GM19099 (cell line): ENCODE data around the gene AHNAK2.

Experiments used
- POLR2A ChIP-seq: IDR thresholded peaks from 3 replicates; pipeline ENCODE4 v1.6.1; 2011; ENCODE audit warnings: low read depth; ENCODE audit not compliant: insufficient read length; ENCODE audit errors: extremely low read depth

The AHNAK2 gene

GRCh38 chr14:104892531-104893434 lies 85.4 kb downstream of the AHNAK2 start:
- no peak for TF ChIP-seq POLR2A

GRCh38 chr14:104891664-104892530 lies 86.3 kb downstream of the AHNAK2 start:
- no peak for TF ChIP-seq POLR2A

GRCh38 chr14:104891121-104891551 lies 87.0 kb downstream of the AHNAK2 start:
- no peak for TF ChIP-seq POLR2A

GRCh38 chr14:104889375-104889757 lies 88.8 kb downstream of the AHNAK2 start:
- no peak for TF ChIP-seq POLR2A

- TF ChIP-seq POLR2A, result no peak
Observed at GRCh38 chr14:104888489-104889374, 89.4 kb downstream of the AHNAK2 start.

- no peak for TF ChIP-seq POLR2A
Observed at GRCh38 chr14:104887623-104888488, 90.3 kb downstream of the AHNAK2 start.
